Head of caudate nucleus (tissue), 42 donors: Measurements from ENCODE around the gene PTPRO.

Experiments used
- DNase-seq, 42 donors: peaks; one replicate each; pipeline versions ENCODE4 v3.0.0 to v3.0.0-alpha.2; 2020 to 2021; ENCODE audit warnings: mixed read lengths in 7 of 42
- intact Hi-C: fragments of 100-400 bp; cut with DNase I; formaldehyde crosslinking; loops from one replicate; pipeline ENCODE4 v1.15.0; 2022

PTPRO gene

DNA sequence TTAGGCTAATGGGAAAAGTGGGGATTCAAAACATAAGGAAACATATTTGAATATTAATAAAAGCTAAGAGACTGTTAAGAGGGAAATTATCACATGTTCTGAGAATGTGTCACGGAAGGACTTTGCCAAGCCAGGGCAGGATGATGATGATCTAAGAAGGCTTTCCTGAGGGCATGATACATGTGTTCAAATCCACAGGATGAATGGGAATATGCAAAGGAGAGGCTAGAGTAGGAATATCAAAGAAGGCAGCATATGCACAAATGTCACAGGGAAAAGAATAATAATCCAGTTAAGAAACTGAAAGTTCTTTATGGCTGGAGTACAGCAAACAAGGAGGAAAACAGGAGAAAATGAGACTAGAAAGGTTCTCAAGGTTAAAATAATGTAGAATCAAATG is 107.0 kb downstream of the PTPRO start:
- intact Hi-C loops, result no loop called here
- DNase-seq, result no peak

DNA sequence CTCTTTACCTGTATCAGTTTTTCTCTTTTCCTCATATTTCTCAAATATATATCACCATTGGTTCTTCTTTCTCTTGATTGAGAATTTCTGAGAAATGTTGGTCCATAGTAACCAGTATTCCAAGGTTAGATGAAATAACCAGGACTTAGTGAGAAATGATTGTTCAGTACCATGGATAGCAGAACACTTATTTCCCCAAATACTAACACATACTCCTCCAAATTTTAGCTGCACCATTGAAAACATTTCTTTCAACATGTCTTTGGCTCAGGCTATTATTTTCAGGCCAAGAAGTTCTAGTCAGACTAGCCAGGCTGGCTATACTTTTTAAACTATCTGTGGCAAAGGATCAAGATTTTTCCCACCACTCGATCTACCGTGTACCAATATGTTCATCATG is 113.3 kb downstream of the PTPRO start:
- DNase-seq, result no peak
- intact Hi-C loops, result no loop called here

DNA sequence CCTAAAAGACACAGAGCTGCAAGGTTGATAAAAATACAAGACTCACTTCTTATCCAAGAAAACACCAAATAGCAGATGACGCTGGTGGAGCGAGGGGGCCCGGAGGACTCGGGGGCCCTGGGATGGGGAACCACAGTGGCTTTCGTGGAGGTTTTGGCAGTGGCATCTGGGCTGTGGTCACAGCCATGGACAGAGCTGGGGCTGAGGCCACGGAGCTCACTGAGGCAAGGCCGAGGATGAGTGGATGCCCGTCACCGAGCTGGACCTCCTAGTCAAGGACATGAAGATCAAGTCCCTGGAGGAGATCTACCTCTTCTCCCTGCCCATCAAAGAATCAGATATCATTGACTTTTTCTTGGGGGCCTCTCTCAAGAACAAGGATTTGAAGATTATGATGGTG is 117.2 kb downstream of the PTPRO start:
- no peak for DNase-seq
- intact Hi-C loops, result no loop called here

DNA sequence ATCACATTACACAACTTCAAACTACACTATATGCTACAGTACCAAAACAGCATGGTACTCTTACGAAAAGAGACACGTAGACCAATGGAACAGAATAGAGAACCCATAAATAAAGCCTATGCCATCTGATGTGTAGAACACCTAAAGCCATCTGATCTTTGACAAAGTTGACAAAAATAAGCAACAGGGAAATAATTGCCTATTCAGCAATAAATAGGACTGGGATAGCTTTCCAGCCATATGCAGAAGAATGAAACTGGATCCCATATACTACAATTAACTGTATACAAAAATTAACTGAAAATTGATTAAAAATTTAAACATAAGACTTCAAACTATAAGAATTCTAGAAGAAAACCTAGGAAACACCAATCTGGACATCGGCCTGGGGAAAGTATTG is 120.7 kb downstream of the PTPRO start:
- no peak for DNase-seq
- intact Hi-C loops, result no loop called here

DNA sequence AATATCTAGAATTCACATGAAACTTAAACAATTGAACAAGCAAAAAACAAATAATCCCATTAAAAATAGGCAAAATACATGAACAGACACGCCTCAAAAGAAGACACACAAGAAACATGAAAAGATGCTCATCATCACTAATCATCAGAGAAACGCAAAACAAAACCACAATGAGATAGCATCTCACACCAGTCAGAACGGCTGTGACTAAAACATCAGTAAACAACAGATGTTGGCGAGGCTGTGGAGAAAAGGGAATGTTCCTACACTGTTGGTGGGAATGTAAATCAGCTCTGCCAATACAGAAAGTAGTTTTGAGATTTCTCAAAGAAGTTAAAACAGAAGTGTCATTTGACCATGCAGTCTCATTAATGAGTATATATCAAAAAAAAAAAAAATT is 121.3 kb downstream of the PTPRO start:
- intact Hi-C loops, result no loop called here
- no peak for DNase-seq

DNA sequence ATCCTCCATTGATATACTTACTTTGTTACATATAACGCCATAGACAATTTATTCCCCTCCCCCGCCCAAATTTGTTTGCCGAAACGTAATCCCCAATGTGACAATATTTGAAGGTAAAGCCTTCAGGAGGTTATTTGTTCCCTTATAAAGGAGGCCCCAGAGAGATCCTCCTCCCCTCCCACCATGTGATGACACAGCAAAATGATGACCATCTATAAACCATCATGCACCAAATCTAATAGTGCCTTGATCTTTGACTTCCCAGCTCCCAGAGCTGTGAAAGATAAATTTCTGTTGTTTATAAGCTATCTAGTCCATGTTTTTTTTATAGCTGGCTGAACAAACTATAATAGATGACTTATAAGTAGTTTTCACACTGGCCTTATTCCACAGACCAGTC is 122.2 kb downstream of the PTPRO start:
- no peak for DNase-seq
- intact Hi-C loops, result no loop called here

DNA sequence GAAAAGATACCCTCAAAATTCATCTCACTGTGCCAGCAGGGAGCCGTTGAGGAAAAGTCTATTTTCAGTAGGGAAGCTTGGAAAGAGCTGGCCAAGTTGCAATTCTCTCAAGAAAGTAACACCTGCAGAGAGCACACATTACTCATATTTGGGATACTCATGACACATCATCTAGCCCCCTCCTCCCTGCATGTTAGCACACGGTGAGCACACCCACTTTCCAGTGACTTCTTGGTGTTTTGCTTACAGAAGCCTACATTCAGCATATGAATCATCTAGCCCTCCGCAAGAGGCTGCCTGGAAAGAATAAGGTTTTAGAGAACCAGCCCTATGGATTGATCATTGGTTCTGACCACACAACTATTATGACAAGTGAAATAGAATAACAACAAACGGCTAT is 124.5 kb downstream of the PTPRO start:
- DNase-seq, result peak in 33 of 42 donors; percentile 4 to 78 (median 33)
- intact Hi-C loops, result no loop called here

DNA sequence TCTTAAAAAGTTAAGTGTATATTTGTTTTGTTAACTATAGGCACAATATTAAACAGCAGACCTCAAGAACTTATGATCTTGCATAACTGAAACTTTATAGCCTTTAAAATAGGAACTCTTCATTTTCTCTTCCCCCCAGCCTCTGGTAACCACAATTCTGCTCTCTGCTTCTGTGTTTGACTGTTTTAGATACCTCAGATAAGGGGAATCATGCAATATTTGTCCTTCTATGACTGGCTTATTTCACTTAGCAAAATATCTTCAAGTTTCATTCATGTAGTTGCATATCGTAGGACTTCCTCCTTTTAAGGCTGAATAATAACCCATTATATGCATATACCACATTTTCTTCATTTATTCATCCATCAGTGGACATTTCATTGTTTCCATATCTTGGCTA is 131.3 kb downstream of the PTPRO start:
- intact Hi-C loops, result no loop called here

DNA sequence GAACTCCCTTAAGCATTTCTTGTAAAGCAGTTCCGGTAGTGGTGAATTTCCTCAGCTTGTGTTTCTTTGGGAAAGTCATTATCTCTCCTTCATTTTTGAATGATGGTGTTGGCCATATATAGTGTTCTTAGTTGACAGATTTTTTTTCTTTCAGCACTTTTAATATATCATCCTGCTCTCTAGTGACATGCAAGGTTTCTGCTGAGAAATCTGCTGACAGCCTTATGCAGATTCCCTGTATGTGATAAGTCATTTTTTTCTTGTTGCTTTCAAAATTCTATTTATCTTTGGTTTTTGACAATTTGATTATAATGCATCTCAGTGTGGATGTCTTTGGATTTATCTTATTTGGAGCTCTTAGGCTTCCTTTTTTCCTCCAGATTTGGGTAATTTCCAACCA is 135.7 kb downstream of the PTPRO start:
- DNase-seq, result no peak
- intact Hi-C loops, result no loop called here

More for the DNA sequence above, 131.3 kb downstream of the PTPRO start:
- DNase-seq, result no peak

DNA sequence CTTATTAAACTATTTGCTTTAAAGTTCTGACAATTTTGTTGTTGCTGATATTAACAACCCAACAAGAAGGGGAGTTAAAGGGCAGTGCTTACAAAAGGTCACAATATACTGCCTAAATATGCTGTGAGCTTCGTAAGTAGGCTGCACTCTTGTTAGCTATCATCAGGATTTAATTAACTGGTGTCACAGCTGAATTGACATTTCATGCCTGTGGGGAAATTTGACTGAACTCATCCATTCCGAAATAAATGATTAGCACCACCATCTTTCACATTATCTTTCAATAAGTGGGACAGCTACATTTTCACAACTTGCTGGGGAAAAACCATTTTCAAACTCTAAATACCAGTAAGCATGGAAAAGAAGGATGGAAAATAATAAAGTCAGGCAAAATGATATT is 146.6 kb downstream of the PTPRO start:
- intact Hi-C loops, result no loop called here

DNA sequence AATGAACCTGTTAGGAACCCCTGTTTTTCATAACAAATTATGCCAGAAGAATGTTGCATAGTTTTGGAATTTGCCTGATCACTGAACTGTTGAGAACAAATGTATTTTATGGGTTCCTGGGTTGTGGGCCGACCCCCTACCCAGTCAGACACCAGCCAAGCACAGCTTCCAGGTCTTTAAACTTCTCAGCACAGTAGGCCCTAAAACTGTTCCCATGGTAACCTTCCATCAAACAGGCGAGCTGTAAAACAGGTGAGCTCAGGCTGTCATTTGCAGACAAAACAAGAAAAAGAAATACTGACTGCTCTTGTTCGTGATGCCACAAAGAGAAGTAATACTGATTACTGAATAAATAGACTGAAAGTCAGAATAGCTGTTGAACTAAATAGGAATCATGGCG is 147.0 kb downstream of the PTPRO start:
- intact Hi-C loops, result no loop called here
- DNase-seq, result no peak

More for the DNA sequence above, 146.6 kb downstream of the PTPRO start:
- no peak for DNase-seq

DNA sequence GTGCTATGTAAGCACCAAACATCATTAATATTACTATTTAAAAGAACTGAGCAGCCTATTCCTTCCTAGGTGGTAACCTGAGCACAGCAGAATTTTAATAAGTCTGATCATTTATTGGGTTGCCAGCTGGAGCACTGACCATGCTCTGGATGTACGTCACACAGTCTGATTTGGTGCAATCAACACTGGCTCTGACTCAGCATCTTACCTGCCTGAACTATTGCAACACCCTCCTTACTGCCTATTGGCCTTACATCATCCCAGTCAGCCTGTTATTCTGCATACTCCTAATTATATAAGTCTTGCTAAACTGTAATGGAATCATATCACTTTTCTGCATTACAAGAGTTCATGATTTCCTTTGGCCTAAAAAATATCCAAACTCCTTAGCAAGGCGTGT is 149.7 kb downstream of the PTPRO start:
- intact Hi-C loops, result no loop called here
- DNase-seq, result peak in 29 of 42 donors; percentile 16 to 72 (median 37)

DNA sequence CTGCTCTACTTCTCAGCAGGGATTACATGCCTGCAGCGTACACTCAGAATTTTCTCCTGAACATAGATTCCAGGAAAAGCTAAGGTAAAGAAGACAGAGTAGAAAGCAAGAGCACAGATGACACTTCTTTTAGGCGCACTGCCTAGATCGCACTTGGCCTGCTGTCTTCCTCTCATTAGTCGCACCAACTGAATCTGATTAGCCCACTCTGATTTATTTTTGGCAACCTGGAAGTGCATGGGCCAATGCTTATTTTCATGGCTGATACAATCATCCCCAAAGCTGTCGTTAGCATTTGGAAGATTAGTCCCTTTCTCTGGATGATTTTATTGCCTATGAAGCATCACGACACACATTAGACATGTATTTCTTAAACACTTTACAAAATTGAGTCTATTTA is 152.5 kb downstream of the PTPRO start:
- peak in 7 of 42 donors; percentile 13 to 55 (median 23) for DNase-seq
- intact Hi-C loops, result no loop called here

DNA sequence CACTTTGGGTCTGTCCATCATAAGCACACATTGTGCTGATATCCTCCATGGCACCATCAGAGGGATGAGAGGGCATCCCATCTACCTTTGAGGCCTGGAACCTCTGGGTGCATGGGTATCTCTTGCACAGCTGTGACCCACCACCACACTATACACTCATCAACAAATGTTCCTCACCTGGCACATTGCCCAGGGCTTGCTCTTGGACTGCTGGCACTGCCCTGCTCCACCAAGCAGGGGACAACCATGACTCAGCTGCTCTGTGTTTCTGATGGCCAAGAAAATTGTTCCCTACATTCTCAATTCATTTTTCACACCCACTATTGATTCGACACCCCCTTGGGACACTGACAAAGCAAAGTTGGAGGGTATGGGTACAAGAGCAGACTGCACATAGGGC is 155.5 kb downstream of the PTPRO start:
- DNase-seq, result no peak
- intact Hi-C loops, result no loop called here

DNA sequence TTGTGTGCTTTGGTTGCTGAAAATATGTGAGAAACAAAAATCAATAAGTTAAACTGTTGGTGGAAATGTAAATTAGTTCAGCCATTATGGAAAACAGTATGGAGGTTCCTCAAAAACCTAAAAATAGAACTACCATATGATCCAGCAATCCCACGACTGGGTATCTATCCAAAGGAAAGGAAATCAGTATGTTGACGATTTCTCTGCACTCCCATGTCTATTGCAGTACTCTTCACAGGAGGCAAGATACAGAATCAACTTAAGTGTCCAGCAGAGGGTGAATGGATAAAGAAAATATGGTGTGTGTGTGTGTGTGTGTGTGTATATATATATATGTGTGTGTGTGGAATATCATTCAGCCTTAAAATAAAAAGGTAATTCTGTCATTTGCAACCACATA is 159.5 kb downstream of the PTPRO start:
- intact Hi-C loops, result no loop called here
- DNase-seq, result no peak

DNA sequence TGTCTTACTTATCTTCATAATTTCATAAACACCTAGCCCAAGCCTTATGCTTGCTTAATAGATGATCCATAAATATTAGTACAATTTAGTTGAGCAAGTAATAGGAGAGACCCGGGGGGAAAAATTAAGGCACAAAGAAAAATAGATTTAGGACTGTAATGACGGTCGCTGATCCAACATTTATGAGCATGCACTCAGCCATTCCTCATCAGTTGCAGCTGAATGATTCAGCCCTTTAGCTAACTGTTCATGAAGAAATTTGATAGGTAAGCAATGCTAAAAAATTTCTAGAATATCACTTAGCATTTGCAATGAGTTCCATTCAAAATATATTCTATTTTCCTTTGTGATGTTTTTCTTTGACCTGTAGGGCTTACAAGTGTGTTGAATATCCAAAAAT is 163.2 kb downstream of the PTPRO start:
- DNase-seq, result no peak
- intact Hi-C loops, result no loop called here

DNA sequence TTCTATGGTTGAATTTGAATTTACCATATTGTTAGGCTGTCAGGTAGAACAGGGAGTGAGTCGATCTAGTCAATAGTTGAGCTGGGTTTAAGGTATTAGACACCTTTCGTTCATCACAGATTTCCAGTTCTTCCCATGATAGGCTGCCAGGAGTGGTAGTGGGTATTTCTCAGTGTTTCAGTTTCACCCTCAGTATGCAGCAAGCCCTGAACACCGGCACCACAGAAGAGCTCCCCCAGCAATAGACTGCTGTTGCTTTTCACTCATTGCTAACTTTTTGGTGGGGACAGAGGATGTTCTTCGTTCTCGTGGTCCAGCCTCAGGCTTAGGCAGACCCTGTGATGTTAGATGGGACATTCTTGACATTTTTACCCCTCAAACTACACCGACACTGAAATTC is 164.6 kb downstream of the PTPRO start:
- intact Hi-C loops, result no loop called here
- DNase-seq, result no peak

DNA sequence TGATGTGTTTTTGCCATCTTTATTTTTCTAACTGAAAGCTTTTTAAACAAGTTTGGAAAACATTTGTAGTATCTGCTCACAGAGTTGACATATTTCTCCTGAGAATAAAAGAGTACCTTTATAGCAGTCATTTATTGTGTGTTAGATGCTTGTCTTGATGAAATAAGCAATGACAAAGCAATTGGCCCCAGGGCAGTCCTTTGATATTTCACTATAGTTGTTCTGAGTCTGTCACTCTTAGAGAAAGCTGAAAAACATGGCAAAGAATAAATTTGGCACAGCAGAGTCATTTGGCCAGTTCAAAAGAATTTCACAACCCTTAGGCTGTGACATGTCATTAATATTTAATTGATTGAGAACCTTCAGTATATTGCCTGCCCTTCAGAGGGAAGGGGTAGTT is 166.2 kb downstream of the PTPRO start:
- intact Hi-C loops, result no loop called here
- DNase-seq, result no peak

DNA sequence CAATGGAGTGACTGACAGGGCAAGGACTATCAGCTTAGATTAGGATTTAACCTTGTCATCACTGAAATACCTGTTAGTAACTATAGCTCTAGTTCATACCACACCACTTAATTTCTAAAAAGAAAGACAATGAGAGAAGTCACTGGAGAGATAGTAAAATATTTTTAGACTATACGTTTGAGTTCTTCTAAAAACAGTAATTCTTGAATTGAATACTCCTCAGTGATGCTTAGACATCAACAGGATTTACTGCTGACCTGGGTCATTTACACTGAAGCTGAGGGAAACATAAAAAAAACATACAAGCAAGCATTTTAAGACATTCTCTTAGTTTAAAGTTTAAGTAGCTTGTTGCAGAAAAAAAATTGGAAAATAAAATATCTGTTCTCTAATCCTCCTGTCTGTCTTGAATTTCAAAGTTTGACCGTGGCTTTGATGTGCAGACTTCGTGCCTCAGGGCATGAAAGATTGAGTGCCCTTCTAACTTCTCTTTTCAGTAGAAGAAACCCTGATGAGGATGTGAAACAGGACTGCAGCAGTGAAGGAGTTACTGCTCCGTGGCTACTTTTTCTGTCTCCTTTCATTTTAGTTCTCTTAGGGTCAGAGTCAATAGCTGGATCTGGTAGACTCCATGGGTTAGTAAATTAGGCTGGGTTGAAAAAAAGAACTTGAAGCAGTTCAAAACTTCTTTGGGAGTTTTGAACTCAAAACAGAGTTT is 172.2 kb downstream of the PTPRO start:
- intact Hi-C loops, result no loop called here
- no peak for DNase-seq

DNA sequence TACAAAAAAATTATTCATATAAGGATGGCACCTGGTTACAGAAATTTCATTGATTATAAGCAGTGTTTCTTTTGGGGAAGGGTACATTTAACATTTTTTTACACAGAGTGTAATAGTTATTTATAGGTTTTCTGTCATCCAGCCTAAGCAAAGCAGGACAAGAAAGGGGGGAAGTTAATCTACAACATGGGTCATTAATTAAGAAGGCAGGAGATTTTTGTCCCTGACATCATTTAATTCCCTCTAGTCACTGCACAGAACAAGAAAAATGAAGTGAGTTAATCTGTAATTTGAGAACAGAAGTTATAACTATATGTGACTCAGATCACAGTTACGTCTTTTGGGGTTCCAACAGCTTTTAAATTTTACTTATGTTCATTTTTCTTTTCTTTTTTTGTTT is 173.4 kb downstream of the PTPRO start:
- intact Hi-C loops, result no loop called here
- no peak for DNase-seq

DNA sequence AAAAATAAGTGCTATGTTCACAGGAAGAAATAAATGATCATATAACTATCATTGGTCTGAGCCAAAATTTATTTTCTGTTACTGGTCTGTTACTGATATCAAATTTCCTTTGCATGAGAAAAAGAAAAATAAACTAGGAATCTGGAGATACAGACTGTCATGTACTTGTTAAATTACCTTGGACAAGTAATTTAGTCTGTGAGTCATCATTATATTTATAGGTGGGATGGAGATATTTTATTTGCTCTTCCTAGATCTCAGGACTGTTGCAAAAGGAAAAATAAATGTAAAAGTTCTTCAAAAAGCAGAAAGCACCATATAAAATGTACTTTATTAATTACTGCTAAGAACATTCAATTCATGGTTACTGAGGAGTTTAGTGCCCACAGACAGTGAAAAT is 174.4 kb downstream of the PTPRO start:
- DNase-seq, result no peak
- intact Hi-C loops, result no loop called here
